Liver (tissue), 9 donors: Measurements from ENCODE around the gene IGHMBP2. TPM values are rescaled to one million over a fixed set of nuclear protein-coding genes. Genes with fewer than 3 reads are reported as not detected.

Source experiments
- DNase-seq: peaks from one replicate; pipeline ENCODE4 v3.0.0-alpha.2; 2017; ENCODE audit warnings: low spot score
- H3K27ac ChIP-seq, 2 donors: one replicate each; pipeline ENCODE4 v1.7.0; 2013; ENCODE audit warnings: inconsistent platforms in 2 of 2, low read length in 2 of 2, control low read depth in 1 of 2, low read depth in 1 of 2, mild to moderate bottlenecking in 1 of 2
- H3K27me3 ChIP-seq, 4 donors: one replicate each; pipeline versions ENCODE4 v1.6.1 to v1.7.0; 2013; ENCODE audit warnings: low read length in 3 of 4, inconsistent platforms in 1 of 4, mild to moderate bottlenecking in 1 of 4, moderate library complexity in 1 of 4; ENCODE audit not compliant: control insufficient read depth in 4 of 4, insufficient read depth in 4 of 4
- H3K36me3 ChIP-seq, 4 donors: one replicate each; pipeline versions ENCODE4 v1.6.1 to v1.7.0; 2013; ENCODE audit warnings: low read length in 3 of 4, mild to moderate bottlenecking in 3 of 4, low read depth in 1 of 4, moderate library complexity in 1 of 4; ENCODE audit not compliant: control insufficient read depth in 4 of 4, insufficient read depth in 3 of 4
- H3K4me1 ChIP-seq, 4 donors: one replicate each; pipeline versions ENCODE4 v1.6.1 to v1.7.0; 2013; ENCODE audit warnings: low read length in 3 of 4, mild to moderate bottlenecking in 3 of 4, moderate library complexity in 1 of 4; ENCODE audit not compliant: control insufficient read depth in 4 of 4, insufficient read depth in 4 of 4
- H3K4me3 ChIP-seq, 3 donors: one replicate each; pipeline versions ENCODE4 v1.6.1 to v1.7.0; 2013; ENCODE audit warnings: low read length in 3 of 3, control low read depth in 1 of 3, low read depth in 1 of 3, mild to moderate bottlenecking in 1 of 3
- H3K9ac ChIP-seq, 2 donors: one replicate each; pipeline ENCODE4 v1.7.0; 2013; ENCODE audit warnings: low read length in 2 of 2, mild to moderate bottlenecking in 2 of 2, moderate library complexity in 2 of 2, control low read depth in 1 of 2, low read depth in 1 of 2
- H3K9me3 ChIP-seq, 4 donors: one replicate each; pipeline versions ENCODE4 v1.6.1 to v1.7.0; 2013; ENCODE audit warnings: low read length in 3 of 4; ENCODE audit not compliant: control insufficient read depth in 4 of 4
- EGR1 ChIP-seq, 2 donors: IDR thresholded peaks; 2 replicates each; pipeline ENCODE4 v1.6.1; 2016 to 2018; ENCODE audit warnings: antibody characterized with exemption in 2 of 2, low read depth in 2 of 2
- FOXA1 ChIP-seq: IDR thresholded peaks from 2 replicates; pipeline ENCODE4 v1.6.1; 2016; ENCODE audit warnings: antibody characterized with exemption
- FOXA2 ChIP-seq: IDR thresholded peaks from 2 replicates; pipeline ENCODE4 v1.6.1; 2016; ENCODE audit warnings: antibody characterized with exemption
- GABPA ChIP-seq, 2 donors: IDR thresholded peaks in 1 of 2; conservative IDR thresholded peaks in 1 of 2; 2 replicates each; pipeline ENCODE4 v1.6.1; 2016; ENCODE audit warnings: antibody characterized with exemption in 2 of 2, mild to moderate bottlenecking in 1 of 2, moderate library complexity in 1 of 2
- HNF4A ChIP-seq, 2 donors: conservative IDR thresholded peaks; 2 replicates each; pipeline ENCODE4 v1.6.1; 2016; ENCODE audit warnings: antibody characterized with exemption in 2 of 2, mild to moderate bottlenecking in 2 of 2
- HNF4G ChIP-seq: IDR thresholded peaks from 2 replicates; pipeline ENCODE4 v1.6.1; 2016; ENCODE audit warnings: antibody characterized with exemption
- JUND ChIP-seq, 2 donors: IDR thresholded peaks; 2 replicates each; pipeline ENCODE4 v1.6.1; 2016; ENCODE audit warnings: antibody characterized with exemption in 2 of 2
- NR2F2 ChIP-seq: IDR thresholded peaks from 2 replicates; pipeline ENCODE4 v1.6.1; 2016; ENCODE audit warnings: antibody characterized with exemption
- RAD21 ChIP-seq, 2 donors: IDR thresholded peaks; 2 replicates each; pipeline ENCODE4 v1.6.1; 2016; ENCODE audit warnings: antibody characterized with exemption in 2 of 2, mild to moderate bottlenecking in 2 of 2
- RXRA ChIP-seq, 2 donors: IDR thresholded peaks; 2 replicates each; pipeline ENCODE4 v1.6.1; 2017 to 2018; ENCODE audit warnings: antibody characterized with exemption in 2 of 2, mild to moderate bottlenecking in 1 of 2
- SP1 ChIP-seq: IDR thresholded peaks from 2 replicates; pipeline ENCODE4 v1.6.1; 2018; ENCODE audit warnings: antibody characterized with exemption, mild to moderate bottlenecking
- TAF1 ChIP-seq: conservative IDR thresholded peaks from 2 replicates; pipeline ENCODE4 v1.6.1; 2016; ENCODE audit warnings: antibody characterized with exemption, mild to moderate bottlenecking
- YY1 ChIP-seq: IDR thresholded peaks from 2 replicates; pipeline ENCODE4 v1.6.1; 2016; ENCODE audit warnings: antibody characterized with exemption, mild to moderate bottlenecking
- WGBS: extraction: QIAGEN DNeasy Blood & Tissue Kit; methylation state at CpG from one replicate; pipeline ENCODE4 v1.1.7; 2013; 5-methylcytosine and 5-hydroxymethylcytosine counted together
- polyA plus RNA-seq, 2 donors: library from polyadenylated mRNA; stranded (reverse) in 1 of 2; unstranded in 1 of 2; fragments of 200-250 nt in 1 of 2; fragments of >200 nt in 1 of 2; fragmentation: Nextera tagmentation in 1 of 2; extraction: Ambion mirVana in 1 of 2; gene quantifications; one replicate each; pipeline versions ENCODE4 v1.2.1 to v1.2.3, GENCODE V29; 2013 to 2015
- total RNA-seq, 2 donors: library from RNA; depleted of rRNA; stranded (reverse); fragments of >200 nt; gene quantifications; one replicate each; pipeline ENCODE4 v1.2.3, GENCODE V29; 2014
- TF ChIP-seq, protein P1 (sequence below): IDR thresholded peaks from 2 replicates; pipeline ENCODE4 v1.6.1; 2016; ENCODE audit warnings: antibody characterized with exemption, mild to moderate bottlenecking
- TF ChIP-seq, protein P2 (sequence below): IDR thresholded peaks from 2 replicates; pipeline ENCODE4 v1.6.1; 2016; ENCODE audit warnings: antibody characterized with exemption
- TF ChIP-seq, protein P3 (sequence below): IDR thresholded peaks from 2 replicates; pipeline ENCODE4 v1.6.1; 2016; ENCODE audit warnings: antibody characterized with exemption
- TF ChIP-seq, protein P4 (sequence below): fragments of 150-350 bp; IDR thresholded peaks from 2 replicates; pipeline ENCODE4 v1.5.1; 2017; ENCODE audit warnings: improper control_type of control experiment, low read depth, low read length; ENCODE audit not compliant: missing input control
- TF ChIP-seq, protein P5 (sequence below): IDR thresholded peaks from 2 replicates; pipeline ENCODE4 v1.6.1; 2016; ENCODE audit warnings: antibody characterized with exemption
- donor health status: healthy.
- donor health status: healthy.
- donor health status: healthy.
- donor health status: healthy.
- donor health status: healthy.

IGHMBP2 gene
- total and polyA plus RNA-seq, 4 donors: 5.7 to 14.0 (median 7.0) TPM

DNA sequence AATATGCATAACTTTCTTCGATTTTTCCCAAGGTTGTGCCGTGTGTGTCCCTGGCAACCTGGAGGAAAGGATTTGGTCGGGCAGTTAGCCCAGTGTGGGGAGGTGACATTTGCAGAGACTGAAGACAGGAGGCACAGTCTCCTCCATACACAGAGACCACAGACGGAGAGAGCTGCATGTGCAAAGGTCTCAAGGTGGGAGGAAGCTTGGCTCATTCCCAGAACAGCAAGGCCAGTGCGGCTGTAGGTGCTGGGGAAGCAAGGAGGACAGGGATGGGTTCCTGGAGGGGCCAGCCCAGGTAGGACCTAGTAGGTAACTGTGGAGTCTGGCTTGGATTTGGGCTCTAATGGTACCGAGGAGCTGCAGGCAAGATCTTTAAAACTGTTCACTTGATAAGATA is 41.3 kb upstream of the IGHMBP2 start:
- Histone ChIP-seq H3K9me3 (peaks cover 0 to 7% (median 1%) of the 10 kb centered on the region in 4 donors), H3K36me3 (no peaks in the 10 kb centered on the region), H3K4me1 (peaks cover 6 to 10% (median 9%) of the 10 kb centered on the region in 4 donors), H3K27ac (no peak overlapping the region), H3K9ac (no peak overlapping the region), H3K27me3 (no peaks in the 10 kb centered on the region), H3K4me3 (no peak overlapping the region)
- no peak for TF ChIP-seq TAF1
- TF ChIP-seq GABPA (IDR thresholded peaks at IDR 0.05 in 1 of 2, conservative IDR thresholded peaks at IDR 0.05 in 1 of 2): no peak
- TF ChIP-seq NR2F2: no peak
- no peak for TF ChIP-seq FOXA2
- TF ChIP-seq, protein P1, sequence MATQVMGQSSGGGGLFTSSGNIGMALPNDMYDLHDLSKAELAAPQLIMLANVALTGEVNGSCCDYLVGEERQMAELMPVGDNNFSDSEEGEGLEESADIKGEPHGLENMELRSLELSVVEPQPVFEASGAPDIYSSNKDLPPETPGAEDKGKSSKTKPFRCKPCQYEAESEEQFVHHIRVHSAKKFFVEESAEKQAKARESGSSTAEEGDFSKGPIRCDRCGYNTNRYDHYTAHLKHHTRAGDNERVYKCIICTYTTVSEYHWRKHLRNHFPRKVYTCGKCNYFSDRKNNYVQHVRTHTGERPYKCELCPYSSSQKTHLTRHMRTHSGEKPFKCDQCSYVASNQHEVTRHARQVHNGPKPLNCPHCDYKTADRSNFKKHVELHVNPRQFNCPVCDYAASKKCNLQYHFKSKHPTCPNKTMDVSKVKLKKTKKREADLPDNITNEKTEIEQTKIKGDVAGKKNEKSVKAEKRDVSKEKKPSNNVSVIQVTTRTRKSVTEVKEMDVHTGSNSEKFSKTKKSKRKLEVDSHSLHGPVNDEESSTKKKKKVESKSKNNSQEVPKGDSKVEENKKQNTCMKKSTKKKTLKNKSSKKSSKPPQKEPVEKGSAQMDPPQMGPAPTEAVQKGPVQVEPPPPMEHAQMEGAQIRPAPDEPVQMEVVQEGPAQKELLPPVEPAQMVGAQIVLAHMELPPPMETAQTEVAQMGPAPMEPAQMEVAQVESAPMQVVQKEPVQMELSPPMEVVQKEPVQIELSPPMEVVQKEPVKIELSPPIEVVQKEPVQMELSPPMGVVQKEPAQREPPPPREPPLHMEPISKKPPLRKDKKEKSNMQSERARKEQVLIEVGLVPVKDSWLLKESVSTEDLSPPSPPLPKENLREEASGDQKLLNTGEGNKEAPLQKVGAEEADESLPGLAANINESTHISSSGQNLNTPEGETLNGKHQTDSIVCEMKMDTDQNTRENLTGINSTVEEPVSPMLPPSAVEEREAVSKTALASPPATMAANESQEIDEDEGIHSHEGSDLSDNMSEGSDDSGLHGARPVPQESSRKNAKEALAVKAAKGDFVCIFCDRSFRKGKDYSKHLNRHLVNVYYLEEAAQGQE: no peak
- no peak for TF ChIP-seq SP1
- no peak for TF ChIP-seq YY1
- TF ChIP-seq FOXA1: no peak
- no peak for TF ChIP-seq RXRA (IDR thresholded peaks at IDR 0.05)
- TF ChIP-seq, protein P2, sequence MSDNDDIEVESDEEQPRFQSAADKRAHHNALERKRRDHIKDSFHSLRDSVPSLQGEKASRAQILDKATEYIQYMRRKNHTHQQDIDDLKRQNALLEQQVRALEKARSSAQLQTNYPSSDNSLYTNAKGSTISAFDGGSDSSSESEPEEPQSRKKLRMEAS: no peak
- TF ChIP-seq, protein P3, sequence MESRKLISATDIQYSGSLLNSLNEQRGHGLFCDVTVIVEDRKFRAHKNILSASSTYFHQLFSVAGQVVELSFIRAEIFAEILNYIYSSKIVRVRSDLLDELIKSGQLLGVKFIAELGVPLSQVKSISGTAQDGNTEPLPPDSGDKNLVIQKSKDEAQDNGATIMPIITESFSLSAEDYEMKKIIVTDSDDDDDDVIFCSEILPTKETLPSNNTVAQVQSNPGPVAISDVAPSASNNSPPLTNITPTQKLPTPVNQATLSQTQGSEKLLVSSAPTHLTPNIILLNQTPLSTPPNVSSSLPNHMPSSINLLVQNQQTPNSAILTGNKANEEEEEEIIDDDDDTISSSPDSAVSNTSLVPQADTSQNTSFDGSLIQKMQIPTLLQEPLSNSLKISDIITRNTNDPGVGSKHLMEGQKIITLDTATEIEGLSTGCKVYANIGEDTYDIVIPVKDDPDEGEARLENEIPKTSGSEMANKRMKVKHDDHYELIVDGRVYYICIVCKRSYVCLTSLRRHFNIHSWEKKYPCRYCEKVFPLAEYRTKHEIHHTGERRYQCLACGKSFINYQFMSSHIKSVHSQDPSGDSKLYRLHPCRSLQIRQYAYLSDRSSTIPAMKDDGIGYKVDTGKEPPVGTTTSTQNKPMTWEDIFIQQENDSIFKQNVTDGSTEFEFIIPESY: no peak
- TF ChIP-seq, protein P4, sequence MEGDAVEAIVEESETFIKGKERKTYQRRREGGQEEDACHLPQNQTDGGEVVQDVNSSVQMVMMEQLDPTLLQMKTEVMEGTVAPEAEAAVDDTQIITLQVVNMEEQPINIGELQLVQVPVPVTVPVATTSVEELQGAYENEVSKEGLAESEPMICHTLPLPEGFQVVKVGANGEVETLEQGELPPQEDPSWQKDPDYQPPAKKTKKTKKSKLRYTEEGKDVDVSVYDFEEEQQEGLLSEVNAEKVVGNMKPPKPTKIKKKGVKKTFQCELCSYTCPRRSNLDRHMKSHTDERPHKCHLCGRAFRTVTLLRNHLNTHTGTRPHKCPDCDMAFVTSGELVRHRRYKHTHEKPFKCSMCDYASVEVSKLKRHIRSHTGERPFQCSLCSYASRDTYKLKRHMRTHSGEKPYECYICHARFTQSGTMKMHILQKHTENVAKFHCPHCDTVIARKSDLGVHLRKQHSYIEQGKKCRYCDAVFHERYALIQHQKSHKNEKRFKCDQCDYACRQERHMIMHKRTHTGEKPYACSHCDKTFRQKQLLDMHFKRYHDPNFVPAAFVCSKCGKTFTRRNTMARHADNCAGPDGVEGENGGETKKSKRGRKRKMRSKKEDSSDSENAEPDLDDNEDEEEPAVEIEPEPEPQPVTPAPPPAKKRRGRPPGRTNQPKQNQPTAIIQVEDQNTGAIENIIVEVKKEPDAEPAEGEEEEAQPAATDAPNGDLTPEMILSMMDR: no peak
- no peak for TF ChIP-seq HNF4A (conservative IDR thresholded peaks at IDR 0.05)
- no peak for TF ChIP-seq JUND (IDR thresholded peaks at IDR 0.05)
- TF ChIP-seq, protein P5, sequence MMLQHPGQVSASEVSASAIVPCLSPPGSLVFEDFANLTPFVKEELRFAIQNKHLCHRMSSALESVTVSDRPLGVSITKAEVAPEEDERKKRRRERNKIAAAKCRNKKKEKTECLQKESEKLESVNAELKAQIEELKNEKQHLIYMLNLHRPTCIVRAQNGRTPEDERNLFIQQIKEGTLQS: no peak
- TF ChIP-seq RAD21 (IDR thresholded peaks at IDR 0.05): no peak
- TF ChIP-seq HNF4G: no peak
- TF ChIP-seq EGR1 (IDR thresholded peaks at IDR 0.05; ENCODE audit: low read depth in 2 of 2): no peak
- no peak for DNase-seq
- WGBS: 80% methylated on average over 6 of the region's 6 CpGs
